Measurements from ENCODE around the gene FAM118B.

Gene FAM118B

DNA sequence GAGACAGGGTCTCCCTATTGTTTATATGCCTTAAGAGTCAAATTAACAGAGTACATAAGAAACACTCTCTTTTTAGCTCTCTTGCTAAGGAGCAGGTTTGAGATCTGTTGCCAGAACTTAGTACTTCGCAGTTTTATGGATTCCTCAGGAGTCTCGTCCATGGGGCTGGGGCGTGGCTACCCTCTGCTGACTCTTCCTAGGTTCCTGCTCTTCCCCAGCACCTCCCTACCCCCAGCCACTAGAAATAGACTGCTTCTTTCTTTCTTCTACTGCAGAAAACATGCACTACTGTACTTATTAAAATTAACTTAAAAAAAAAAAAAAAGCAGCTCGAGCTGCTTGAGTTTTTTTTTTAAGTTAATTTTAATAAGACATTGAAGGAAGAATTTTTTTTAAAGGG is 8.0 kb downstream of the FAM118B start:
- H3K4me3 ChIP-seq (ENCODE audit: low read length) = no peak overlapping the region
- DNase-seq (ENCODE audit: low read depth) = no peak
- no peak for TF ChIP-seq CTCF (conservative IDR thresholded peaks at IDR 0.05; ENCODE audit: low read depth, low read length)

GRCh38 chr11:126224647-126225294 is 13.2 kb downstream of the FAM118B start:
- TF ChIP-seq CTCF (conservative IDR thresholded peaks at IDR 0.05; ENCODE audit: low read depth, low read length) = no peak
- no peak for DNase-seq (ENCODE audit: low read depth)
- H3K4me3 ChIP-seq (ENCODE audit: low read length) = no peak overlapping the region

GRCh38 chr11:126225295-126225665 is 13.7 kb downstream of the FAM118B start:
- TF ChIP-seq CTCF (conservative IDR thresholded peaks at IDR 0.05; ENCODE audit: low read depth, low read length) = no peak
- no peak overlapping the region for H3K4me3 ChIP-seq (ENCODE audit: low read length)
- no peak for DNase-seq (ENCODE audit: low read depth)

- no peak for DNase-seq (ENCODE audit: low read depth)
- no peak overlapping the region for H3K4me3 ChIP-seq (ENCODE audit: low read length)
- TF ChIP-seq CTCF (conservative IDR thresholded peaks at IDR 0.05; ENCODE audit: low read depth, low read length) = no peak
Observed at GRCh38 chr11:126226334-126227084, 14.9 kb downstream of the FAM118B start.

- no peak overlapping the region for H3K4me3 ChIP-seq (ENCODE audit: low read length)
- no peak for DNase-seq (ENCODE audit: low read depth)
- no peak for TF ChIP-seq CTCF (conservative IDR thresholded peaks at IDR 0.05; ENCODE audit: low read depth, low read length)
Observed at GRCh38 chr11:126229858-126230540, 18.4 kb downstream of the FAM118B start.

DNA sequence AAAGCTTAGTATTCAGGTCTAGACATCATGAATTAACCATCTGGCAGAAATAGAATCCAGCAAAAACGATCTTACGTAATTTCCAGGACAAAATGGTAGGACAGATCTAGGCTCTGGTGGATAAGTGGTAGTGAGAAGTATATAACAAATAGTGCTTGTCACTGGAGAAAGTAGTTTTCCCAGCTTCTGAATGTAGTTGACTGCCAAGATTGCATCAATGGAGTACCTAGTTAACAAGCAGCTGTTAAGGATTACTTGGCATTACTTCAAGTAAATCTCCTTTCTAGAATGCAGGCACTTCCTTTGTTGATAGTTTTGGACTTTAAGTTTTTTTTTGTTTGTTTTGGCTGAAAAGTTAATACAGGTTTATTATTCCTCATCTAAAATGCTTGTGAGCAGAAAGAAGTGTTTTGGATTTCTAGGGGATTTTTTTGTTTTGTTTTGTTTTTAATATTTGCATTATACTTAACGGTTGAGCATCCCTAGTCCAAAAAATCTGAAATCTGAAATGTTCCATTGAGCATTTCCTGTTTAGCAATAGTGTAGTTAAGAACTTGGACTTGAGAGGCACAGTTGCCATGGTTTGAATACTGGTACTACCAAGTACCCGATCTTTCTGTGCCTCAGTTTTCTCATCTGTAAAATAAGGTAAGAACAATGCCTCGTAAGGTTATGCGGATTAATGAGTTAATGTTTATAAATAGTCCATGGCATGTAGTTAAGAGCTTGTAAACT is 20.3 kb downstream of the FAM118B start:
- no peak for TF ChIP-seq CTCF (conservative IDR thresholded peaks at IDR 0.05; ENCODE audit: low read depth, low read length)
- DNase-seq (ENCODE audit: low read depth) = peak; percentile 84
- H3K4me3 ChIP-seq (ENCODE audit: low read length) = no peak overlapping the region
